ENCODE results near the gene IL36A. TPM values are rescaled to one million over a fixed set of nuclear protein-coding genes. Genes with fewer than 3 reads are reported as not detected.
A peak's percentile ranks its signal among the peaks of the same experiment; 100 is the strongest.

IL36A gene
- total RNA-seq, 1 experiment from 2014 or later: not detected

GRCh38 chr2:113007250-113007649, 2.0 kb downstream of the IL36A start:
- Histone ChIP-seq H3K27ac (no peak overlapping the region), H2AFZ (no peak overlapping the region), H3F3A (ENCODE audit: insufficient read depth, low read depth) (peaks cover 8% of the 10 kb centered on the region; the same call in 1 of the 2 replicates), H4K20me1 (ENCODE audit: insufficient read depth) (no peaks in the 10 kb centered on the region), H3K9me3 (ENCODE audit: insufficient read depth, low read depth) (peaks cover 10% of the 10 kb centered on the region; the same call in 1 of the 2 replicates), H3K9me2 (ENCODE audit: insufficient read depth) (no peaks in the 10 kb centered on the region), H3K36me3 (ENCODE audit: low read depth) (peaks cover 2% of the 10 kb centered on the region; the same call in 1 of the 2 replicates), H3K79me2 (ENCODE audit: low read depth) (no peaks in the 10 kb centered on the region), H3K4me1 (replicated peaks; ENCODE audit: insufficient read depth) (peaks cover 7% of the 10 kb centered on the region), H3K27me3 (ENCODE audit: insufficient read depth, low read depth) (no peaks in the 10 kb centered on the region), H3K4me2 (no peak overlapping the region), H3K4me3 (no peak overlapping the region)
- TF ChIP-seq CTCF (conservative IDR thresholded peaks at IDR 0.05): no peak
- no peak for TF ChIP-seq EZH2 (IDR thresholded peaks at IDR 0.05; ENCODE audit: low read depth)
- BruUV-seq (replicated peaks): no TSS peak
- ChIA-PET CTCF (no interaction called here), POLR2A (ENCODE audit: unreplicated experiment) (interaction anchor here (0.7 kb wide), 1 partner anchor 62 kb away, joined by 4 read pairs; no protein-coding TSS in a partner anchor)
- DNase-seq: no peak
- intact Hi-C loops (cut with micrococcal nuclease; ENCODE audit: unreplicated experiment): no loop called here

- TF ChIP-seq EZH2 (IDR thresholded peaks at IDR 0.05; ENCODE audit: low read depth) (no peak), CTCF (conservative IDR thresholded peaks at IDR 0.05) (no peak)
- intact Hi-C loops (cut with micrococcal nuclease; ENCODE audit: unreplicated experiment): loop anchor here (5.0 kb wide), 1 partner anchor 68 kb away; no protein-coding TSS in a partner anchor
- CTCF ChIA-PET: no interaction called here
- peaks cover 20% of the 10 kb centered on the region for H3F3A ChIP-seq (ENCODE audit: insufficient read depth, low read depth)
- no peak overlapping the region for H2AFZ ChIP-seq
- H4K20me1 ChIP-seq (ENCODE audit: insufficient read depth): no peaks in the 10 kb centered on the region
- H3K9me2 ChIP-seq (ENCODE audit: insufficient read depth): no peaks in the 10 kb centered on the region
- no peak overlapping the region for H3K27ac ChIP-seq
- POLR2A ChIA-PET (ENCODE audit: unreplicated experiment): no interaction called here
- no TSS peak for BruUV-seq (replicated peaks)
- no peaks in the 10 kb centered on the region for H3K27me3 ChIP-seq (ENCODE audit: insufficient read depth, low read depth)
- H3K4me1 ChIP-seq (replicated peaks; ENCODE audit: insufficient read depth): peaks cover 19% of the 10 kb centered on the region
- H3K36me3 ChIP-seq (ENCODE audit: low read depth): peaks cover 2% of the 10 kb centered on the region; the same call in 1 of the 2 replicates
- H3K9me3 ChIP-seq (ENCODE audit: insufficient read depth, low read depth): peaks cover 10% of the 10 kb centered on the region; the same call in 1 of the 2 replicates
- no peak for DNase-seq
- H3K4me2 ChIP-seq: no peak overlapping the region
- no peaks in the 10 kb centered on the region for H3K79me2 ChIP-seq (ENCODE audit: low read depth)
- H3K4me3 ChIP-seq: no peak overlapping the region
Measured at GRCh38 chr2:113009622-113010021, 4.4 kb downstream of the IL36A start.

- no peak overlapping the region for H3K4me3 ChIP-seq
- peak overlapping the region; percentile 15; the same call in 1 of the 2 replicates for H3K4me2 ChIP-seq
- no peaks in the 10 kb centered on the region for H3K79me2 ChIP-seq (ENCODE audit: low read depth)
- H4K20me1 ChIP-seq (ENCODE audit: insufficient read depth): no peaks in the 10 kb centered on the region
- H3K4me1 ChIP-seq (replicated peaks; ENCODE audit: insufficient read depth): peaks cover 19% of the 10 kb centered on the region
- H3K9me2 ChIP-seq (ENCODE audit: insufficient read depth): no peaks in the 10 kb centered on the region
- ChIA-PET POLR2A (ENCODE audit: unreplicated experiment) (no interaction called here), CTCF (no interaction called here)
- DNase-seq: peak in 1 of 2 experiments; percentile 11
- H3K36me3 ChIP-seq (ENCODE audit: low read depth): peaks cover 2% of the 10 kb centered on the region; the same call in 1 of the 2 replicates
- BruUV-seq (replicated peaks): no TSS peak
- TF ChIP-seq EZH2 (IDR thresholded peaks at IDR 0.05; ENCODE audit: low read depth) (no peak), CTCF (conservative IDR thresholded peaks at IDR 0.05) (no peak)
- peaks cover 20% of the 10 kb centered on the region for H3F3A ChIP-seq (ENCODE audit: insufficient read depth, low read depth)
- H2AFZ ChIP-seq: peak overlapping the region; percentile 62; the same call in 1 of the 2 replicates
- intact Hi-C loops (cut with micrococcal nuclease; ENCODE audit: unreplicated experiment): loop anchor here (5.0 kb wide), 1 partner anchor 67 kb away; no protein-coding TSS in a partner anchor
- H3K27me3 ChIP-seq (ENCODE audit: insufficient read depth, low read depth): no peaks in the 10 kb centered on the region
- H3K27ac ChIP-seq: no peak overlapping the region
- peaks cover 10% of the 10 kb centered on the region; the same call in 1 of the 2 replicates for H3K9me3 ChIP-seq (ENCODE audit: insufficient read depth, low read depth)
Measured at GRCh38 chr2:113010088-113010487, 4.8 kb downstream of the IL36A start.
